Mesenteric fat pad (tissue), 1 donor: Measurements from ENCODE around the gene ACSS1. TPM values are rescaled to one million over a fixed set of nuclear protein-coding genes. Genes with fewer than 3 reads are reported as not detected.
A peak's percentile ranks its signal among the peaks of the same experiment; 100 is the strongest.

ENCODE experiments used
- DNase-seq: peaks from one replicate; pipeline ENCODE4 v3.0.0-alpha.2; 2020; ENCODE audit warnings: low spot score
- total RNA-seq: library from RNA; stranded (reverse); fragmentation: NEBNext Ultra II Directional; extraction: Animal tissue kit (Norgen Biotek cat#: 25700); gene quantifications from one replicate; pipeline ENCODE4 v1.2.1, GENCODE V29; 2021
- donor health status: DM: yes; HTN: yes; CAD: no.

ACSS1 gene
- total RNA-seq, 1 donor from 2014 or later, result 14.3 TPM

- DNase-seq, result no peak
Measured at GRCh38 chr20:24961384-24962181, 96.4 kb downstream of the ACSS1 start.

- no peak for DNase-seq
Measured at GRCh38 chr20:24960861-24961260, 97.1 kb downstream of the ACSS1 start.

DNA sequence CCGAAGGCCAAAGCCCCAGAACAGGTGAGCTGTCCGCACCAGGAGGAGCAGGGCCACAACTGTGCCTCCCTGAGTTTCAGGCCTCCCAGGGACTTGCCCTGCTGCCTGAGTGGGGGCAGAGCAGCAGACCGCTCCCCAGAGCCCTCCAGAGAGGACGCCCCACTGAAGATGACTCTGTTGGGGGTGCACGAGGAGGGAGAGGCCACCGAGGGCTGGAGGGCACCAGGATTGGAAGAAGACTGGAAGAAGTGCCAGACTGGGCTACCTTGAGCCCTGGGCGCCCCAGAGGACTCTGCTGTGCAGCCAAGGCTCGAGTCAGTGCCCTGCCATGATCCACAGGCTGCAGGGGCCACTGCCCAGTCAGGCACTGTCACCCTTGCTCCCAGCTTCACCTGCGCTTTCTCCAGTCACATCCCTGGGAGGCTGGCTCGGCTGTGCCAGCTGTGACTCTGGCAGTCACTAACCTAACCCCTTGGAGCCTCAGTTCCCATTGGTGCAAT lies 97.6 kb downstream of the ACSS1 start:
- DNase-seq, result peak; percentile 83

DNA sequence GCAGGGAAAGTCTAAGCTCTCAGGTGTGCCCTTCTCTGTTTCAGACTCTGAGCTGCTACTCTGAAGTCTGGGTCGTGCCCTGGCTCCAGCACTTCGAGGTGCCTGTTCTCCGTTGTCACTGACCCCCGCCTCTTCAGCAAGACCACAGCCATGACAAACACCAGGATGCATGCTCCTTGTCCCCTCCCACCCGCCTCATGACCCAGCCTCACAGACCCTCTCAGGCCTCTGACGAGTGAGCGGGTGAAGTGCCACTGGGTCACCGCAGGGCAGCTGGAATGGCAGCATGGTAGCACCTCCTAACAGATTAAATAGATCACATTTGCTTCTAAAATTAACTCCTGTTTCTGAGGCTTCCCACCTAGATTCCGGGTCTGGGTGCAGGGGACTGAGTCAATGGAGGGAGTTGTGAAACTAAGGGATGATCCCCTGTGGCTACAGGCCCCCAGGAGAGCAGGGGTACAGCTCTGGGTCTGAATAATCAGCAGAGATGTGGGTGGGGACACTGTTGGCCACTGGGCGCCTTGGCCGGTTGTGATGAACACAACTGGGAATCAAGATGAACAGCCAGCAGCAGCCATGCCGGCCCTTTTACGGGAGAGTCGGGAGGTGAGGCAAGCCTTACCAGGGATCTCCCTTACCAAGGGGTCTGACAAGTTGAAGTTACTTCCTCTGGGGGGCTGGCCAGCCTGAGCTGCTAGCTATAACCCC lies 98.2 kb downstream of the ACSS1 start:
- peak; percentile 87 for DNase-seq

DNA sequence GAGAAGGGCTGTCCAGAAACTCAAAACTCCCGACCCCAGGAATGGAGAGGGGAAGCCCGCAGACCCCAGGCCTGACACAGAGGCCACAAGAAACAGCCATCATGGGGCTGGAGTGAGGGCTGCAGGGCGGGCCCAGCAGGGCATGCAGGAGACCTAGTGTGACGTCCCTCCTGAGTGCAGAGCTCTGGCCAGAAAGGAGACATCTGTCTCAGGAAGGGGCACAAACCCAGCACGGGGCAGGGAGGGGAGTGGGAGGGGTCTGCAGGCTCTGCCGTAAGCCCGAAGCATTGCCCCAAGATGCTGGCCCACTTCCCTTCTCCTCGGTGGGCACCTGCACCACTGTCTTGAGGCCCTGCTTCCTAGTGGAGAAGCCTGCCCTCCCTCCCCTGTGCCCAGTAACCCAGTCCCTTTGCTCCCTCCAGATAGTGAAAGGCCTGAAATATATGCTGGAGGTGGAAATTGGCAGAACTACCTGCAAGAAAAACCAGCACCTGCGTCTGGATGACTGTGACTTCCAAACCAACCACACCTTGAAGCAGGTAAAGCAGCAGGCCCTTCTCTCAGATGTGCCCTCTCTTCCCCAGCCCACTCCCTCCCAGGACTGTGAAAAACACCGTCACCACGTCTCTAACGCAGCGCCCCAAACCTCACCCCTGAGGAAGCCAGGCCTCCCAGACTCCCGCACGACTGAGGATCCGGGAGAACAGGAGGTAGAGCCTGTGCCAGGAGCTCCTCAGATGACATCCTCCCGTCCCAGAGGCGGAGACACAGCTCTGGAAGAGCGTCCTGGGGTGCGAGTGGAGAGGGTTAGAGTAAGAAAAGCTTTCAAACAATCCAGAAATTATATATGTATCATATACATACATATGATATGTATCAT lies 99.2 kb downstream of the ACSS1 start:
- no peak for DNase-seq

DNA sequence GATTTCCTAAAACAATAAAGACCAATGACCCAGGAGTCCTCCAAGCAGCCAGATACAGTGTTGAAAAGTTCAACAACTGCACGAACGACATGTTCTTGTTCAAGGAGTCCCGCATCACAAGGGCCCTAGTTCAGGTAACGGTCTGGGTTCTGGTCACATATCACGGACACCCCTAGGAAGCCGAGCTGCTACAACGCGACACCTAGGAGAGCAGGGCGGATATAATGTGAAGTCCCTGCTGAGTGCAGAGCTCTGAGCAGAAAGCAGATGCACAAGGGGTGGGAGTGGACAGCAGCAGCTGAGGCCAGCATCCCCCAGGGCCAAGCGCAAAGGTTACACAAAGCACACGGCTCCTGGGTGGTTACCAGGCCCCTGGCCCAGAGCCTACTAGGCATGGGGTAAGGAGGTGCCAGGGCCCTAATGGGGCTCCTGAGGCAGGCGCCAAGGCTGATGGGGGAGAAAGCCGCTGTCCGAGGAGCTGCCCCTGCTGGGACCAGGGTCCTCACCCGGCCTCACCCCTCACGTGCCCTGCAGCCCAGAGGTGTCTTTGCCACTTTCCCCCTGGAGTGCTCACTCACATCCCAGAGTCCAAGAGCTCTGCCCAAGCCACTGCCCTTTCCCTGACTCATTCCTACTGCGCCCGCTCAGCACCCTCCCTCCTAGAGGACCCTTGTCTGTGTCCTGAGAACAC lies 100.5 kb downstream of the ACSS1 start:
- DNase-seq, result peak; percentile 80

Other genes starting within 250 kb of the ACSS1 start
- 11.5 TPM for gene CST7, start 108.9 kb downstream of the ACSS1 start, total RNA-seq
- gene APMAP, start 65.4 kb downstream of the ACSS1 start, total RNA-seq, result 166 TPM
- gene VSX1, start 24.0 kb upstream of the ACSS1 start, total RNA-seq, result not detected
- 54.3 TPM for gene ENTPD6, start 137.6 kb upstream of the ACSS1 start, total RNA-seq
- gene PYGB, start 189.9 kb upstream of the ACSS1 start, total RNA-seq, result 121 TPM